Liver (tissue), 9 donors: Measurements from ENCODE around the gene SPACA9. TPM values are rescaled to one million over a fixed set of nuclear protein-coding genes. Genes with fewer than 3 reads are reported as not detected.

Experiments used
- DNase-seq: peaks from one replicate; pipeline ENCODE4 v3.0.0-alpha.2; 2017; ENCODE audit warnings: low spot score
- H3K27ac ChIP-seq, 2 donors: one replicate each; pipeline ENCODE4 v1.7.0; 2013; ENCODE audit warnings: inconsistent platforms in 2 of 2, low read length in 2 of 2, control low read depth in 1 of 2, low read depth in 1 of 2, mild to moderate bottlenecking in 1 of 2
- H3K27me3 ChIP-seq, 4 donors: one replicate each; pipeline versions ENCODE4 v1.6.1 to v1.7.0; 2013; ENCODE audit warnings: low read length in 3 of 4, inconsistent platforms in 1 of 4, mild to moderate bottlenecking in 1 of 4, moderate library complexity in 1 of 4; ENCODE audit not compliant: control insufficient read depth in 4 of 4, insufficient read depth in 4 of 4
- H3K36me3 ChIP-seq, 4 donors: one replicate each; pipeline versions ENCODE4 v1.6.1 to v1.7.0; 2013; ENCODE audit warnings: low read length in 3 of 4, mild to moderate bottlenecking in 3 of 4, low read depth in 1 of 4, moderate library complexity in 1 of 4; ENCODE audit not compliant: control insufficient read depth in 4 of 4, insufficient read depth in 3 of 4
- H3K4me1 ChIP-seq, 4 donors: one replicate each; pipeline versions ENCODE4 v1.6.1 to v1.7.0; 2013; ENCODE audit warnings: low read length in 3 of 4, mild to moderate bottlenecking in 3 of 4, moderate library complexity in 1 of 4; ENCODE audit not compliant: control insufficient read depth in 4 of 4, insufficient read depth in 4 of 4
- H3K4me3 ChIP-seq, 3 donors: one replicate each; pipeline versions ENCODE4 v1.6.1 to v1.7.0; 2013; ENCODE audit warnings: low read length in 3 of 3, control low read depth in 1 of 3, low read depth in 1 of 3, mild to moderate bottlenecking in 1 of 3
- H3K9ac ChIP-seq, 2 donors: one replicate each; pipeline ENCODE4 v1.7.0; 2013; ENCODE audit warnings: low read length in 2 of 2, mild to moderate bottlenecking in 2 of 2, moderate library complexity in 2 of 2, control low read depth in 1 of 2, low read depth in 1 of 2
- H3K9me3 ChIP-seq, 4 donors: one replicate each; pipeline versions ENCODE4 v1.6.1 to v1.7.0; 2013; ENCODE audit warnings: low read length in 3 of 4; ENCODE audit not compliant: control insufficient read depth in 4 of 4
- ATF3 ChIP-seq: IDR thresholded peaks from 2 replicates; pipeline ENCODE4 v1.6.1; 2016; ENCODE audit warnings: antibody characterized with exemption
- CTCF ChIP-seq: fragments of 150-350 bp; IDR thresholded peaks from 2 replicates; pipeline ENCODE4 v1.5.1; 2017; ENCODE audit warnings: improper control_type of control experiment, low read depth, low read length; ENCODE audit not compliant: missing input control
- EGR1 ChIP-seq, 2 donors: IDR thresholded peaks; 2 replicates each; pipeline ENCODE4 v1.6.1; 2016 to 2018; ENCODE audit warnings: antibody characterized with exemption in 2 of 2, low read depth in 2 of 2
- FOXA1 ChIP-seq: IDR thresholded peaks from 2 replicates; pipeline ENCODE4 v1.6.1; 2016; ENCODE audit warnings: antibody characterized with exemption
- FOXA2 ChIP-seq: IDR thresholded peaks from 2 replicates; pipeline ENCODE4 v1.6.1; 2016; ENCODE audit warnings: antibody characterized with exemption
- GABPA ChIP-seq, 2 donors: IDR thresholded peaks in 1 of 2; conservative IDR thresholded peaks in 1 of 2; 2 replicates each; pipeline ENCODE4 v1.6.1; 2016; ENCODE audit warnings: antibody characterized with exemption in 2 of 2, mild to moderate bottlenecking in 1 of 2, moderate library complexity in 1 of 2
- HNF4A ChIP-seq, 2 donors: conservative IDR thresholded peaks; 2 replicates each; pipeline ENCODE4 v1.6.1; 2016; ENCODE audit warnings: antibody characterized with exemption in 2 of 2, mild to moderate bottlenecking in 2 of 2
- HNF4G ChIP-seq: IDR thresholded peaks from 2 replicates; pipeline ENCODE4 v1.6.1; 2016; ENCODE audit warnings: antibody characterized with exemption
- MAX ChIP-seq: IDR thresholded peaks from 2 replicates; pipeline ENCODE4 v1.6.1; 2016; ENCODE audit warnings: antibody characterized with exemption
- NR2F2 ChIP-seq: IDR thresholded peaks from 2 replicates; pipeline ENCODE4 v1.6.1; 2016; ENCODE audit warnings: antibody characterized with exemption
- RAD21 ChIP-seq, 2 donors: IDR thresholded peaks; 2 replicates each; pipeline ENCODE4 v1.6.1; 2016; ENCODE audit warnings: antibody characterized with exemption in 2 of 2, mild to moderate bottlenecking in 2 of 2
- RXRA ChIP-seq, 2 donors: IDR thresholded peaks; 2 replicates each; pipeline ENCODE4 v1.6.1; 2017 to 2018; ENCODE audit warnings: antibody characterized with exemption in 2 of 2, mild to moderate bottlenecking in 1 of 2
- SP1 ChIP-seq: IDR thresholded peaks from 2 replicates; pipeline ENCODE4 v1.6.1; 2018; ENCODE audit warnings: antibody characterized with exemption, mild to moderate bottlenecking
- TAF1 ChIP-seq: conservative IDR thresholded peaks from 2 replicates; pipeline ENCODE4 v1.6.1; 2016; ENCODE audit warnings: antibody characterized with exemption, mild to moderate bottlenecking
- YY1 ChIP-seq: IDR thresholded peaks from 2 replicates; pipeline ENCODE4 v1.6.1; 2016; ENCODE audit warnings: antibody characterized with exemption, mild to moderate bottlenecking
- ZBTB33 ChIP-seq: IDR thresholded peaks from 2 replicates; pipeline ENCODE4 v1.6.1; 2016; ENCODE audit warnings: antibody characterized with exemption
- WGBS: extraction: QIAGEN DNeasy Blood & Tissue Kit; methylation state at CpG from one replicate; pipeline ENCODE4 v1.1.7; 2013; 5-methylcytosine and 5-hydroxymethylcytosine counted together
- polyA plus RNA-seq, 2 donors: library from polyadenylated mRNA; stranded (reverse) in 1 of 2; unstranded in 1 of 2; fragments of 200-250 nt in 1 of 2; fragments of >200 nt in 1 of 2; fragmentation: Nextera tagmentation in 1 of 2; extraction: Ambion mirVana in 1 of 2; gene quantifications; one replicate each; pipeline versions ENCODE4 v1.2.1 to v1.2.3, GENCODE V29; 2013 to 2015
- total RNA-seq, 2 donors: library from RNA; depleted of rRNA; stranded (reverse); fragments of >200 nt; gene quantifications; one replicate each; pipeline ENCODE4 v1.2.3, GENCODE V29; 2014
- donor health status: healthy.
- donor health status: healthy.
- donor health status: healthy.
- donor health status: healthy.
- donor health status: healthy.

Gene SPACA9
- total and polyA plus RNA-seq, 4 donors: 0.67 to 1.3 (median 0.98) TPM

GRCh38 chr9:132875159-132875558, 3.5 kb upstream of the SPACA9 start:
- H3K27me3 ChIP-seq: no peaks in the 10 kb centered on the region
- H3K36me3 ChIP-seq: no peaks in the 10 kb centered on the region
- TF ChIP-seq YY1 (no peak), CTCF (no peak), GABPA (IDR thresholded peaks at IDR 0.05 in 1 of 2, conservative IDR thresholded peaks at IDR 0.05 in 1 of 2) (no peak)
- peaks cover 0 to 13% (median 2%) of the 10 kb centered on the region in 4 donors for H3K4me1 ChIP-seq
- 85% methylated on average over 5 of the region's 5 CpGs for WGBS
- H3K4me3 ChIP-seq: no peak overlapping the region
- H3K9ac ChIP-seq: no peak overlapping the region
- no peaks in the 10 kb centered on the region for H3K9me3 ChIP-seq
- DNase-seq: no peak
- no peak overlapping the region for H3K27ac ChIP-seq

- DNase-seq: no peak
- H3K4me3 ChIP-seq: no peak overlapping the region
- H3K36me3 ChIP-seq: no peaks in the 10 kb centered on the region
- no peak overlapping the region for H3K9ac ChIP-seq
- no peaks in the 10 kb centered on the region for H3K27me3 ChIP-seq
- WGBS: 96% methylated on average over 3 of the region's 3 CpGs
- no peaks in the 10 kb centered on the region for H3K9me3 ChIP-seq
- no peak overlapping the region for H3K27ac ChIP-seq
- peaks cover 0 to 13% (median 2%) of the 10 kb centered on the region in 4 donors for H3K4me1 ChIP-seq
- TF ChIP-seq NR2F2 (no peak), TAF1 (no peak), GABPA (IDR thresholded peaks at IDR 0.05 in 1 of 2, conservative IDR thresholded peaks at IDR 0.05 in 1 of 2) (no peak), SP1 (no peak), HNF4A (conservative IDR thresholded peaks at IDR 0.05) (no peak), FOXA2 (no peak), YY1 (no peak), FOXA1 (no peak), ATF3 (no peak), ZBTB33 (no peak), MAX (no peak), RAD21 (IDR thresholded peaks at IDR 0.05) (no peak)
Measured at GRCh38 chr9:132876849-132877248, 1.8 kb upstream of the SPACA9 start.

GRCh38 chr9:132877458-132877823, 1.3 kb upstream of the SPACA9 start:
- Histone ChIP-seq H3K27me3 (no peaks in the 10 kb centered on the region), H3K9me3 (no peaks in the 10 kb centered on the region), H3K9ac (no peak overlapping the region), H3K27ac (no peak overlapping the region), H3K4me1 (peaks cover 0 to 13% (median 2%) of the 10 kb centered on the region in 4 donors), H3K36me3 (no peaks in the 10 kb centered on the region), H3K4me3 (peak overlapping the region in 1 of 3 donors; percentile 88)
- WGBS: 59% methylated on average over 14 of the region's 14 CpGs
- no peak for DNase-seq
- TF ChIP-seq RAD21 (IDR thresholded peaks at IDR 0.05) (no peak), SP1 (no peak), ZBTB33 (no peak), NR2F2 (no peak), YY1 (no peak), EGR1 (IDR thresholded peaks at IDR 0.05; ENCODE audit: low read depth in 2 of 2) (no peak), ATF3 (no peak), GABPA (IDR thresholded peaks at IDR 0.05 in 1 of 2, conservative IDR thresholded peaks at IDR 0.05 in 1 of 2) (no peak), FOXA1 (no peak), FOXA2 (no peak), TAF1 (no peak), RXRA (IDR thresholded peaks at IDR 0.05) (no peak), HNF4G (no peak)
